Measurements from ENCODE around the gene TNK1. TPM values are rescaled to one million over a fixed set of nuclear protein-coding genes. Genes with fewer than 3 reads are reported as not detected.

Gene TNK1
- total and polyA plus RNA-seq, 4 donors = 1.9 to 6.6 (median 2.7) TPM

GRCh38 chr17:7341842-7342241 lies 39.0 kb upstream of the TNK1 start:
- intact Hi-C loops (cut with DNase I) = no loop called here
- Histone ChIP-seq H3K4me3 (ENCODE audit: low read length in 2 of 2) (no peak overlapping the region), H3K4me1 (ENCODE audit: control insufficient read depth in 1 of 2, insufficient read depth in 2 of 2, low read length in 2 of 2) (no peaks in the 10 kb centered on the region), H3K36me3 (ENCODE audit: control insufficient read depth in 1 of 2, insufficient read depth in 2 of 2, low read length in 1 of 2) (no peaks in the 10 kb centered on the region), H3K27ac (ENCODE audit: low read depth in 1 of 2, low read length in 2 of 2) (no peak overlapping the region), H3K27me3 (ENCODE audit: control insufficient read depth in 1 of 2, insufficient read depth in 2 of 2, low read length in 1 of 2) (no peaks in the 10 kb centered on the region), H3K9me3 (ENCODE audit: control insufficient read depth, low read length) (no peaks in the 10 kb centered on the region)
- DNase-seq (no peak), ATAC-seq (ENCODE audit: low FRiP score) (no peak)
- WGBS, 2 donors = 93% methylated on average over 13 of the region's 13 CpGs

- H3K4me1 ChIP-seq (ENCODE audit: control insufficient read depth in 1 of 2, insufficient read depth in 2 of 2, low read length in 2 of 2) = no peaks in the 10 kb centered on the region
- WGBS, 2 donors = 71 to 72% methylated on average over 15 of the region's 15 CpGs
- DNase-seq (peak in 1 of 2 donors; percentile 46), ATAC-seq (ENCODE audit: low FRiP score) (no peak)
- no peaks in the 10 kb centered on the region for H3K27me3 ChIP-seq (ENCODE audit: control insufficient read depth in 1 of 2, insufficient read depth in 2 of 2, low read length in 1 of 2)
- H3K9me3 ChIP-seq (ENCODE audit: control insufficient read depth, low read length) = no peaks in the 10 kb centered on the region
- no peak overlapping the region for H3K4me3 ChIP-seq (ENCODE audit: low read length in 2 of 2)
- no peak overlapping the region for H3K27ac ChIP-seq (ENCODE audit: low read depth in 1 of 2, low read length in 2 of 2)
- no peaks in the 10 kb centered on the region for H3K36me3 ChIP-seq (ENCODE audit: control insufficient read depth in 1 of 2, insufficient read depth in 2 of 2, low read length in 1 of 2)
- intact Hi-C loops (cut with DNase I) = no loop called here
Observed at GRCh38 chr17:7343250-7343649, 37.6 kb upstream of the TNK1 start.

DNA sequence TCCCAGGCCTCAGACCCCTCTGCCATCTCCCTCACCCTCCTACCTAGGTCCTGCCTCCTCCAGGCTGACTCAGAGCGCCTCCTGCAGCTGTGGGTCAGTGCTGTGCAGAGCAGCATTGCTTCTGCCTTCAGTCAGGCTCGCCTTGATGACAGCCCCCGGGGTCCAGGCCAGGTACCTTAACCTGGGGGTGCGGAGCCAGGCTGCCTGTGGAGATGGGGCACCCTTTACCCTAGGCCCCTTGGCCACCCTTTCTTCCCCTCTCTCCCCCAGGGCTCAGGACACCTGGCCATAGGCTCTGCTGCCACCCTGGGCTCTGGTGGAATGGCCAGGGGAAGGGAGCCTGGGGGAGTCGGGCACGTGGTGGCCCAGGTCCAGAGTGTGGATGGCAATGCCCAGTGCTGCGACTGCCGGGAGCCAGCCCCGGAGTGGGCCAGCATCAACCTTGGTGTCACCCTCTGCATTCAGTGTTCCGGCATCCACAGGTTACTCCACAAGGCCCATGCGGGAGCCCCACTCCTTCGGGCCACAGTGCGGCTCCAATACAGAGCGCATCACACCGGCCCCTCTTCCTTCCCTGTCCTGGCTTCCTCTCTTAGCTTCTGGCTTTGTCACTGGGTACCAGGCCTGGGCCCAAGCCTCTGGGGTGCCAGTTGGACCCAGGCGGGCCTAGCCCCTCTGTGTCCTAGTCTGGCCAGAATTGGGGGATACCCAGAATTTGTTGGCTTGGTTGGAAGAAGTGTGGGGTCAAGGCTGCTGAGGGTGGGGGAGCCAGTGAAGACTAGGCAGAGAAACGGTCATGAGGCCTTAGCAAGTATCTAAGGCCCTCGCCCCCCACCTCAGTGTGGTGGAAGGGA lies 33.9 kb upstream of the TNK1 start:
- Histone ChIP-seq H3K9me3 (ENCODE audit: control insufficient read depth, low read length) (no peaks in the 10 kb centered on the region), H3K27me3 (ENCODE audit: control insufficient read depth in 1 of 2, insufficient read depth in 2 of 2, low read length in 1 of 2) (no peaks in the 10 kb centered on the region), H3K27ac (ENCODE audit: low read depth in 1 of 2, low read length in 2 of 2) (no peak overlapping the region), H3K4me1 (ENCODE audit: control insufficient read depth in 1 of 2, insufficient read depth in 2 of 2, low read length in 2 of 2) (no peaks in the 10 kb centered on the region), H3K36me3 (ENCODE audit: control insufficient read depth in 1 of 2, insufficient read depth in 2 of 2, low read length in 1 of 2) (no peaks in the 10 kb centered on the region), H3K4me3 (ENCODE audit: low read length in 2 of 2) (no peak overlapping the region)
- DNase-seq = no peak
- 53 to 58% methylated on average over 18 of the region's 18 CpGs for WGBS, 2 donors
- intact Hi-C loops (cut with DNase I) = loop anchor here in 1 of 2 donors (5.0 kb wide), 1 partner anchor 65 kb away; the partner anchor contains the start of gene SLC2A4
- no peak for ATAC-seq (ENCODE audit: low FRiP score)

DNA sequence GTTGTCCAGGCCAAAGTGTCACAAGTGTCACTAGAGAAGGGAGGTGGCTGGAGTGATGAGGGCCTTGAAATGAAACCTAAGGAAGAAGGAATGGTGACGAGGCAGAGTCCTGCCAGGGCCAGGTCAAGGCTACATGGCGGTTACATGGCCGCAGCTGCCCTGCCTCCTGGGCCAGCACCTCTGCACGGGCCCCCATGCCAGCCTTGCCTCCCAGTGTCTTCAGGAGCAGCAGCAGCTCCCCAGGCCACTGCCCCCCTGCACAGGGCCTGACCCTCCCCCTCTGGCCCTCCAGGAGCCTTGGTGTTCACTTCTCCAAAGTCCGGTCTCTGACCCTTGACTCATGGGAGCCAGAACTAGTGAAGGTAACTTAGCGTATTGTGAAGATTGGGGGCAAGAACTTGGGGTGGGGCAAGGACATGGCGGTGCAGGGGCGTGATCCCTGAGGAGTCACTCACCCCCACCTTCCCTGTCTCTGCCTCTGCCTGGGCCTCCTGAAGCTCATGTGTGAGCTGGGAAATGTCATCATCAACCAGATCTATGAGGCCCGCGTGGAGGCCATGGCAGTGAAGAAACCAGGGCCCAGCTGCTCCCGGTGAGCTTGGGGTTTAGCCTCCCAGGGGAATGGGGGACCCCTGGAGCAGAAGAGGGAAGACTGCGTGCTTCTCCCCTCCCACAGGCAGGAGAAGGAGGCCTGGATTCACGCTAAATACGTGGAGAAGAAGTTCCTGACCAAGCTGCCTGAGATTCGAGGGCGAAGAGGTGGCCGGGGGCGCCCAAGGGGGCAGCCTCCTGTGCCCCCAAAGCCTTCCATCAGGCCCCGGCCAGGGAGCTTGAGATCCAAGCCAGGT lies 33.0 kb upstream of the TNK1 start:
- no peak overlapping the region for H3K27ac ChIP-seq (ENCODE audit: low read depth in 1 of 2, low read length in 2 of 2)

GRCh38 chr17:7348478-7349242 lies 32.2 kb upstream of the TNK1 start:
- intact Hi-C loops (cut with DNase I) = loop anchor here (2.0 to 5.0 kb wide), 2 partner anchors 18 to 66 kb away; partner anchors contain the start of gene SLC2A4 (in 1 of the 2)
- H3K4me1 ChIP-seq (ENCODE audit: control insufficient read depth in 1 of 2, insufficient read depth in 2 of 2, low read length in 2 of 2) = peaks cover 0 to 7% of the 10 kb centered on the region in 2 donors
- no peak for ATAC-seq (ENCODE audit: low FRiP score)
- H3K4me3 ChIP-seq (ENCODE audit: low read length in 2 of 2) = no peak overlapping the region
- WGBS, 2 donors = 53 to 58% methylated on average over 19 of the region's 19 CpGs
- H3K36me3 ChIP-seq (ENCODE audit: control insufficient read depth in 1 of 2, insufficient read depth in 2 of 2, low read length in 1 of 2) = no peaks in the 10 kb centered on the region
- no peak overlapping the region for H3K27ac ChIP-seq (ENCODE audit: low read depth in 1 of 2, low read length in 2 of 2)
- no peak for DNase-seq
- no peaks in the 10 kb centered on the region for H3K9me3 ChIP-seq (ENCODE audit: control insufficient read depth, low read length)
- no peaks in the 10 kb centered on the region for H3K27me3 ChIP-seq (ENCODE audit: control insufficient read depth in 1 of 2, insufficient read depth in 2 of 2, low read length in 1 of 2)

More for the DNA sequence above, 33.0 kb upstream of the TNK1 start:
- no peak overlapping the region for H3K4me3 ChIP-seq (ENCODE audit: low read length in 2 of 2)
- ATAC-seq (ENCODE audit: low FRiP score) (no peak), DNase-seq (no peak)
- 60 to 65% methylated on average over 19 of the region's 19 CpGs for WGBS, 2 donors
- H3K9me3 ChIP-seq (ENCODE audit: control insufficient read depth, low read length) = no peaks in the 10 kb centered on the region
- no peaks in the 10 kb centered on the region for H3K27me3 ChIP-seq (ENCODE audit: control insufficient read depth in 1 of 2, insufficient read depth in 2 of 2, low read length in 1 of 2)
- H3K36me3 ChIP-seq (ENCODE audit: control insufficient read depth in 1 of 2, insufficient read depth in 2 of 2, low read length in 1 of 2) = no peaks in the 10 kb centered on the region
- intact Hi-C loops (cut with DNase I) = loop anchor here (2.0 to 5.0 kb wide), 2 partner anchors 17 to 66 kb away; partner anchors contain the start of gene SLC2A4 (in 1 of the 2)
- no peaks in the 10 kb centered on the region for H3K4me1 ChIP-seq (ENCODE audit: control insufficient read depth in 1 of 2, insufficient read depth in 2 of 2, low read length in 2 of 2)

GRCh38 chr17:7351665-7352502 lies 29.0 kb upstream of the TNK1 start, which contains the start of gene KCTD11:
Gene KCTD11, plus strand, starts transcription at chr17:7352162.
- DNase-seq = peak; percentile 95 to 97
- ATAC-seq (ENCODE audit: low FRiP score) = peak; percentile 85
- 0 to 2% methylated on average over 56 to 91 of the region's 91 CpGs for WGBS, 2 donors
- Histone ChIP-seq H3K36me3 (ENCODE audit: control insufficient read depth in 1 of 2, insufficient read depth in 2 of 2, low read length in 1 of 2) (no peaks in the 10 kb centered on the region), H3K27me3 (ENCODE audit: control insufficient read depth in 1 of 2, insufficient read depth in 2 of 2, low read length in 1 of 2) (no peaks in the 10 kb centered on the region), H3K4me3 (ENCODE audit: low read length in 2 of 2) (peak within 1 kb of the TSS; percentile 60 to 84), H3K9me3 (ENCODE audit: control insufficient read depth, low read length) (no peaks in the 10 kb centered on the region), H3K4me1 (ENCODE audit: control insufficient read depth in 1 of 2, insufficient read depth in 2 of 2, low read length in 2 of 2) (peaks cover 0 to 7% of the 10 kb centered on the region in 2 donors), H3K27ac (ENCODE audit: low read depth in 1 of 2, low read length in 2 of 2) (peak within 1 kb of the TSS; percentile 87 to 95)
- intact Hi-C loops (cut with DNase I) = loop anchor here (1.0 to 10.0 kb wide), 5 partner anchors 23 to 213 kb away; partner anchors contain the start of genes FGF11 (in 1 of the 2), NEURL4 (in 1 of the 2), SENP3 (in 1 of the 2) and TMEM102 (in 1 of the 2)

DNA sequence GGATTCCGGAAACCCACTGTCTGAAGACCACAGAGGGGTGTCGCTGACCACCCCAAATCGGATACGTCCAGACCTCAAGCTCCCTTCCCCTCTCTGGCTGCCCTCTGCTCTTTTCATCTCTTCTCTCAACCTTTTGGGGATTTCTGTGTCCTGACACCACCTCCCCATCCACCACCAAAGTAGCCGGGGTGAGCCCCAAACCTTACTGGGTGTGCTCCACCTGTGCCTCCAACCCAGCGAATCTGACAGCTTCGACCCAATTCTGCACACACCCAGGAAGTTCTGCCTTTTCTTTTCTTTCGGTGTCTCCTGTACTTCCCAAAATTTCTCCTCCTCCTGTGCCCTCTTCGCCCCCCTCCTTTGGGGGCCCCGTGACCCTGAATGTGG lies 28.4 kb upstream of the TNK1 start:
- 18 to 21% methylated on average over 10 of the region's 10 CpGs for WGBS, 2 donors
- Histone ChIP-seq H3K27ac (ENCODE audit: low read depth in 1 of 2, low read length in 2 of 2) (peak overlapping the region in 1 of 2 donors; percentile 90), H3K4me1 (ENCODE audit: control insufficient read depth in 1 of 2, insufficient read depth in 2 of 2, low read length in 2 of 2) (peaks cover 0 to 7% of the 10 kb centered on the region in 2 donors), H3K36me3 (ENCODE audit: control insufficient read depth in 1 of 2, insufficient read depth in 2 of 2, low read length in 1 of 2) (no peaks in the 10 kb centered on the region), H3K9me3 (ENCODE audit: control insufficient read depth, low read length) (no peaks in the 10 kb centered on the region), H3K4me3 (ENCODE audit: low read length in 2 of 2) (peak overlapping the region; percentile 22 to 84), H3K27me3 (ENCODE audit: control insufficient read depth in 1 of 2, insufficient read depth in 2 of 2, low read length in 1 of 2) (no peaks in the 10 kb centered on the region)
- ATAC-seq (ENCODE audit: low FRiP score) = no peak
- DNase-seq = no peak
- intact Hi-C loops (cut with DNase I) = loop anchor here (1.0 to 10.0 kb wide), 5 partner anchors 23 to 212 kb away; partner anchors contain the start of genes FGF11 (in 1 of the 2), NEURL4 (in 1 of the 2), SENP3 (in 1 of the 2) and TMEM102 (in 1 of the 2)

All from aorta (tissue), 5 donors.